ENCODE data around the gene EMP2.

EMP2 gene

GRCh38 chr16:10557750-10558149, 22.6 kb downstream of the EMP2 start:
- DNase-seq (ENCODE audit: extremely low read depth, insufficient read length): no peak
- no peak overlapping the region for H3K4me3 ChIP-seq (replicated peaks; ENCODE audit: low read depth, low read length)
- H3K27me3 ChIP-seq (replicated peaks; ENCODE audit: control insufficient read depth, insufficient read depth, low read length): peaks cover 2% of the 10 kb centered on the region; the same call in 1 of the 2 replicates
- TF ChIP-seq CTCF (IDR thresholded peaks at IDR 0.05; ENCODE audit: insufficient read depth, low read length, poor library complexity, severe bottlenecking): no peak
- no peaks in the 10 kb centered on the region for H3K36me3 ChIP-seq (ENCODE audit: control insufficient read depth, insufficient read depth, low read length)

GRCh38 chr16:10556236-10556635, 24.2 kb downstream of the EMP2 start:
- Histone ChIP-seq H3K27me3 (replicated peaks; ENCODE audit: control insufficient read depth, insufficient read depth, low read length) (peaks cover 2% of the 10 kb centered on the region; the same call in 1 of the 2 replicates), H3K4me3 (replicated peaks; ENCODE audit: low read depth, low read length) (no peak overlapping the region), H3K36me3 (ENCODE audit: control insufficient read depth, insufficient read depth, low read length) (no peaks in the 10 kb centered on the region)
- no peak for TF ChIP-seq CTCF (IDR thresholded peaks at IDR 0.05; ENCODE audit: insufficient read depth, low read length, poor library complexity, severe bottlenecking)
- DNase-seq (ENCODE audit: extremely low read depth, insufficient read length): no peak

GRCh38 chr16:10554569-10554968, 25.8 kb downstream of the EMP2 start:
- no peak for DNase-seq (ENCODE audit: extremely low read depth, insufficient read length)
- Histone ChIP-seq H3K4me3 (replicated peaks; ENCODE audit: low read depth, low read length) (no peak overlapping the region), H3K36me3 (ENCODE audit: control insufficient read depth, insufficient read depth, low read length) (no peaks in the 10 kb centered on the region), H3K27me3 (replicated peaks; ENCODE audit: control insufficient read depth, insufficient read depth, low read length) (peaks cover 2% of the 10 kb centered on the region; the same call in 1 of the 2 replicates)
- no peak for TF ChIP-seq CTCF (IDR thresholded peaks at IDR 0.05; ENCODE audit: insufficient read depth, low read length, poor library complexity, severe bottlenecking)

GRCh38 chr16:10552998-10553491, 27.4 kb downstream of the EMP2 start:
- no peak for TF ChIP-seq CTCF (IDR thresholded peaks at IDR 0.05; ENCODE audit: insufficient read depth, low read length, poor library complexity, severe bottlenecking)
- peak; percentile 71 for DNase-seq (ENCODE audit: extremely low read depth, insufficient read length)

GRCh38 chr16:10552281-10552680, 28.1 kb downstream of the EMP2 start:
- H3K36me3 ChIP-seq (ENCODE audit: control insufficient read depth, insufficient read depth, low read length): no peaks in the 10 kb centered on the region
- no peak for TF ChIP-seq CTCF (IDR thresholded peaks at IDR 0.05; ENCODE audit: insufficient read depth, low read length, poor library complexity, severe bottlenecking)
- no peak overlapping the region for H3K4me3 ChIP-seq (replicated peaks; ENCODE audit: low read depth, low read length)
- H3K27me3 ChIP-seq (replicated peaks; ENCODE audit: control insufficient read depth, insufficient read depth, low read length): peaks cover 2% of the 10 kb centered on the region; the same call in 1 of the 2 replicates
- DNase-seq (ENCODE audit: extremely low read depth, insufficient read length): no peak

More at GRCh38 chr16:10552998-10553491, 27.4 kb downstream of the EMP2 start:
- peaks cover 2% of the 10 kb centered on the region; the same call in 1 of the 2 replicates for H3K27me3 ChIP-seq (replicated peaks; ENCODE audit: control insufficient read depth, insufficient read depth, low read length)
- peak overlapping the region; percentile 42 for H3K4me3 ChIP-seq (replicated peaks; ENCODE audit: low read depth, low read length)
- no peaks in the 10 kb centered on the region for H3K36me3 ChIP-seq (ENCODE audit: control insufficient read depth, insufficient read depth, low read length)

- no peak for DNase-seq (ENCODE audit: extremely low read depth, insufficient read length)
- Histone ChIP-seq H3K36me3 (ENCODE audit: control insufficient read depth, insufficient read depth, low read length) (no peaks in the 10 kb centered on the region), H3K27me3 (replicated peaks; ENCODE audit: control insufficient read depth, insufficient read depth, low read length) (peaks cover 2% of the 10 kb centered on the region; the same call in 1 of the 2 replicates), H3K4me3 (replicated peaks; ENCODE audit: low read depth, low read length) (no peak overlapping the region)
- no peak for TF ChIP-seq CTCF (IDR thresholded peaks at IDR 0.05; ENCODE audit: insufficient read depth, low read length, poor library complexity, severe bottlenecking)
Measured at GRCh38 chr16:10551881-10552280, 28.5 kb downstream of the EMP2 start.

All from GM06990 (cell line).